CD8-positive, alpha-beta memory T cell (primary cell): ENCODE data around the gene SCN4B. TPM values are rescaled to one million over a fixed set of nuclear protein-coding genes. Genes with fewer than 3 reads are reported as not detected.
A peak's percentile ranks its signal among the peaks of the same experiment; 100 is the strongest.

Experiments used
- CTCF ChIA-PET: fragments of 350-600 bp; sonication (Branson Sonifier 250); formaldehyde crosslinking; loops from one replicate; lab custom pipeline; 2021; ENCODE audit warnings: antibody characterized with exemption; lab: Charles Lee
- POLR2A ChIA-PET: fragments of 350-600 bp; sonication (Branson Sonifier 250); formaldehyde crosslinking; loops from one replicate; lab custom pipeline; 2021; ENCODE audit warnings: antibody characterized with exemption; lab: Charles Lee
- DNase-seq, 5 donors: peaks; one replicate each; pipeline versions ENCODE4 v3.0.0 to v3.0.0-alpha.2; 2020 to 2022; ENCODE audit warnings: mixed read lengths in 1 of 5
- H3K27ac ChIP-seq: one replicate; pipeline ENCODE4 v1.7.0; 2013; ENCODE audit warnings: low read depth, mild to moderate bottlenecking, low read length, moderate library complexity
- H3K27me3 ChIP-seq: 2 replicates; pipeline ENCODE4 v1.7.0; 2013; ENCODE audit warnings: low read length, mild to moderate bottlenecking; ENCODE audit not compliant: insufficient read depth, poor library complexity, severe bottlenecking
- H3K36me3 ChIP-seq: 2 replicates; pipeline ENCODE4 v1.7.0; 2013; ENCODE audit warnings: mild to moderate bottlenecking, low read length, moderate library complexity; ENCODE audit not compliant: insufficient read depth
- H3K4me1 ChIP-seq: 2 replicates; pipeline ENCODE4 v1.7.0; 2013; ENCODE audit warnings: mild to moderate bottlenecking, low read length, moderate library complexity; ENCODE audit not compliant: insufficient read depth
- H3K4me3 ChIP-seq: 2 replicates; pipeline ENCODE4 v1.7.0; 2013; ENCODE audit warnings: mild to moderate bottlenecking, low read length
- H3K9me3 ChIP-seq: 2 replicates; pipeline ENCODE4 v1.7.0; 2013; ENCODE audit warnings: mild to moderate bottlenecking, low read length
- H3K27ac Mint-ChIP-seq, 8 donors: one replicate each; pipeline ENCODE4 v1.8.0; 2020 to 2021; ENCODE audit warnings: mixed read lengths in 8 of 8, mild to moderate bottlenecking in 6 of 8, inconsistent platforms in 3 of 8, moderate library complexity in 3 of 8
- H3K27me3 Mint-ChIP-seq, 2 donors: one replicate each; pipeline ENCODE4 v1.8.0; 2020 to 2021; ENCODE audit warnings: mixed read lengths in 2 of 2, mild to moderate bottlenecking in 1 of 2, moderate library complexity in 1 of 2
- H3K36me3 Mint-ChIP-seq, 3 donors: one replicate each; pipeline ENCODE4 v1.8.0; 2020 to 2021; ENCODE audit warnings: mixed read lengths in 3 of 3, inconsistent platforms in 1 of 3, mild to moderate bottlenecking in 1 of 3
- H3K4me1 Mint-ChIP-seq, 3 donors: one replicate each; pipeline ENCODE4 v1.8.0; 2020 to 2021; ENCODE audit warnings: mixed read lengths in 3 of 3, inconsistent platforms in 1 of 3, mild to moderate bottlenecking in 1 of 3
- H3K4me3 Mint-ChIP-seq, 7 donors: one replicate each; pipeline ENCODE4 v1.8.0; 2020 to 2021; ENCODE audit warnings: mixed read lengths in 7 of 7, mild to moderate bottlenecking in 6 of 7, moderate library complexity in 4 of 7, inconsistent platforms in 2 of 7
- H3K9me3 Mint-ChIP-seq, 5 donors: one replicate each; pipeline ENCODE4 v1.8.0; 2020 to 2022; ENCODE audit warnings: mixed read lengths in 5 of 5, mild to moderate bottlenecking in 3 of 5, moderate library complexity in 2 of 5, inconsistent platforms in 1 of 5
- polyA plus RNA-seq: library from polyadenylated mRNA; unstranded; fragments of 300-500 nt; fragmentation: Illumina TruSeq; gene quantifications from one replicate; pipeline ENCODE4 v1.2.3, GENCODE V29; 2021
- total RNA-seq, 2 experiments: library from RNA; stranded (reverse); gene quantifications; one replicate each; pipeline ENCODE4 v1.2.3, GENCODE V29; 2021

The SCN4B gene
- total and polyA plus RNA-seq, 3 experiments from 2014 or later: 0.26 to 0.33 TPM; not detected in 1

DNA sequence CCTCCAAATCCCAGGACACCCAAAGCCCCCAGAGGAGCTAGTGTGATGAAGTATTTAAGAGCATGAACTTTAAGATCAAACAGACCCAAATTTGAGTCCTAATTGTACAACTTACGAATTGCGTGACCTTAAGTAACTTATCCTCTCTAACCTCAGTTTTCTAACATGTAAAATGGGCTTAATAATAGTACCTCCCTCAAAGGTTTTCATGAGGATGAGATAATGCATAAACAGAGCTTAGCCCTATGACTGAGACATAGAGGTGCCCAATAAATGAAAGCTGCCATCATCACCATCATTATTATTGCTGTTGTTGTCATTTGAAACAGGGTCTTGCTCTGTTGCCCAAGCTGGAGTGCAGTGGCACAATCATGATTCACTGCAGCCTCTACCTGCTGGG, 14.6 kb upstream of the SCN4B start:
- H3K27me3 ChIP-seq: peaks cover 11% of the 10 kb centered on the region

DNA sequence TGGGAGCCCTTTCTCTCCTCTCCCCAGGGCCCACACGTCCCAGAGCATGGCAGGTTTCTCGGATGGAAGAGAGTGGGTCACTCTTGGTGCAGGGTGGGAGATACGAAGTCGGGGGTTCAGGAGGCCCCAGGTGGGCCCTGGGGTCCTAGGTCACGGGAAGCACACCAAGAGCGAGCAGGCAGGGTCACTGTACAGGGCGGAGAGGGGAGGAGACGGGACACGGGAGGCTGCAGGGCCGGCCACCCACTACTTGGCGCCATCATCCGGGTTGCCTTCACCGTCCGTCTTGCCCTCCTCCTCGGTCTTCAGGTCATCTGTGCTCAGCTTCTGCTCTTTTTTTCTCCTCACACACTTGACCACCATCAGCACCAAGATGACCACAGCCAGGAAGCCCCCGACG, 14.0 kb upstream of the SCN4B start:
- Histone ChIP-seq H3K4me3 (no peak overlapping the region), H3K27ac (no peak overlapping the region), H3K36me3 (no peaks in the 10 kb centered on the region), H3K9me3 (no peaks in the 10 kb centered on the region), H3K27me3 (peaks cover 16% of the 10 kb centered on the region), H3K4me1 (peaks cover 4% of the 10 kb centered on the region)
- POLR2A ChIA-PET: no interaction called here
- Mint-ChIP-seq H3K4me1 (peaks cover 0 to 2% (median under 1%) of the 10 kb centered on the region in 3 donors), H3K4me3 (no peak overlapping the region), H3K27ac (no peak overlapping the region), H3K36me3 (no peaks in the 10 kb centered on the region), H3K9me3 (no peaks in the 10 kb centered on the region), H3K27me3 (peaks cover 6 to 32% of the 10 kb centered on the region in 2 donors)
- CTCF ChIA-PET: no interaction called here
- DNase-seq: no peak

More for the DNA sequence above, 14.6 kb upstream of the SCN4B start:
- Histone ChIP-seq H3K27ac (no peak overlapping the region), H3K4me3 (no peak overlapping the region), H3K4me1 (peaks cover 8% of the 10 kb centered on the region), H3K9me3 (no peaks in the 10 kb centered on the region), H3K36me3 (no peaks in the 10 kb centered on the region)
- H3K4me3 Mint-ChIP-seq: no peak overlapping the region
- POLR2A ChIA-PET: no interaction called here
- H3K27ac Mint-ChIP-seq: no peak overlapping the region
- H3K36me3 Mint-ChIP-seq: no peaks in the 10 kb centered on the region
- CTCF ChIA-PET: no interaction called here
- H3K27me3 Mint-ChIP-seq: peaks cover 4 to 28% of the 10 kb centered on the region in 2 donors
- no peak for DNase-seq
- H3K4me1 Mint-ChIP-seq: peaks cover 0 to 4% (median 4%) of the 10 kb centered on the region in 3 donors
- no peaks in the 10 kb centered on the region for H3K9me3 Mint-ChIP-seq

DNA sequence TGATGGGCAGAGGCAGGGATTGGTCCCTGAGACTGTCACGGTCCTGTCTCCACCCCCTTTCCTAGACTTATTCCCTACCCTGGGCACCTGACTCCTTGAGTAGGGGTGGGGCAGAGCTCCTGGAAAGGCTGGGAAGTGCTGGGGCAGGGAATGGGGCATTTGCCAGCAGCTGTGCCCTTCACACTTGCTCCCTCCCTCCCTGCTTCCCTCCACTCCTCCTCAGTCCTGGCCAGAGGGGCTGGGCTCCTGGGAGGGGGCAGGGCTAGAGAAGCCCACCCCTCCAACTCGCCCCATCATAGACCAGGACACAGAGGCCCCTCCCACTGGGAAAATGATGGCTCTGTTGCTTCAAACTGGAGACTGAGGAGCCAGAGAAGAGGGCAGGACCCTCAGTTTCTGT, 12.3 kb upstream of the SCN4B start:
- H3K9me3 ChIP-seq: no peaks in the 10 kb centered on the region
- H3K27ac Mint-ChIP-seq: no peak overlapping the region
- peaks cover 15 to 32% of the 10 kb centered on the region in 2 donors for H3K27me3 Mint-ChIP-seq
- peaks cover 16% of the 10 kb centered on the region for H3K27me3 ChIP-seq
- DNase-seq: no peak
- H3K4me1 ChIP-seq: no peaks in the 10 kb centered on the region
- H3K4me3 Mint-ChIP-seq: no peak overlapping the region
- H3K9me3 Mint-ChIP-seq: no peaks in the 10 kb centered on the region
- H3K36me3 Mint-ChIP-seq: no peaks in the 10 kb centered on the region
- no peak overlapping the region for H3K27ac ChIP-seq
- ChIA-PET POLR2A (no interaction called here), CTCF (no interaction called here)
- no peak overlapping the region for H3K4me3 ChIP-seq
- H3K4me1 Mint-ChIP-seq: no peaks in the 10 kb centered on the region
- H3K36me3 ChIP-seq: no peaks in the 10 kb centered on the region

DNA sequence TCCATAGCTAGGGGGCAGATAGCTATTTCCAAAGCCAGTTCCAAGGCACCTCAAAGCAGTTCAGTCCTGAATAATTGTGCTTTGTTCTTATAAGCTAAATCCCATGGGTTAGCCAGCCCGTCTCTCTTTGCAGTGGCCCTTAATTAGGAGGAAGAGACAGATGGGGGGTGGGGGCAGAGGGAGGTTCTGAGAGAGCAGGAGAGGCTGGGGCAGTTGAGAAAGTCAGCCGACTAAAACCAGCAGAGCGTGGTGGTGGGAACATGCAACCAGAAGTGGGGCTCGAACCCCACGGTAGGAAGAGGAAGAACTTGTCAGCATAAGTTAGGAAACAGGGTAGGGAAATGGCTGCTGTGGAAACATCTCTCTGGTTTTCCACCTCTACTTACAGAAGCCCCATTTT, 10.9 kb upstream of the SCN4B start:
- H3K27me3 ChIP-seq: peaks cover 16% of the 10 kb centered on the region
- Mint-ChIP-seq H3K27me3 (peaks cover 17 to 40% of the 10 kb centered on the region in 2 donors), H3K27ac (peak overlapping the region in 1 of 8 donors; percentile 54), H3K36me3 (no peaks in the 10 kb centered on the region), H3K4me3 (no peak overlapping the region), H3K4me1 (no peaks in the 10 kb centered on the region), H3K9me3 (no peaks in the 10 kb centered on the region)
- H3K4me1 ChIP-seq: no peaks in the 10 kb centered on the region
- no peak overlapping the region for H3K4me3 ChIP-seq
- no peaks in the 10 kb centered on the region for H3K36me3 ChIP-seq
- CTCF ChIA-PET: interaction anchor here (1.3 kb wide), 1 partner anchor 8 kb away, joined by 4 read pairs; no protein-coding TSS in a partner anchor
- DNase-seq: no peak
- POLR2A ChIA-PET: no interaction called here
- no peaks in the 10 kb centered on the region for H3K9me3 ChIP-seq
- no peak overlapping the region for H3K27ac ChIP-seq

DNA sequence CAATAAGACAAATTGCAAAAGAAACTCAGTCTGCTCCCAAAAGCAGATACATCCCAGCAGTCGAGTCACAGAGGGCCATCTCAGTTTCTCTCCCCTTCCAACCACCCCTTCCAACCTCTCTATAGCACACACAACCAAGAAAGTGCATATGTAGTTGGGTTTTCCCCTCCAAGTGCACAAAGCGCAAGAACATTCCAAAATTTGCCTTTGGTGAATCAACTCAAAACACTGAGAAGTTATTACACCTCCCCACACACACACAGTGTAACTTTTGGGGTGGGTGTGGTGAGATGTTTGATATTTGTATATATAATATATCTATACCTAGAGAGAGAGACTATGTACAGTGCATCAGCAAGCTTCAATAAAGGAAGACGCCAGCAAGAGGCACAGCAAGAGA, 10.2 kb upstream of the SCN4B start:
- H3K27me3 Mint-ChIP-seq: peaks cover 24 to 47% of the 10 kb centered on the region in 2 donors
- no peak overlapping the region for H3K4me3 Mint-ChIP-seq
- H3K4me1 Mint-ChIP-seq: no peaks in the 10 kb centered on the region
- Histone ChIP-seq H3K27ac (no peak overlapping the region), H3K4me1 (no peaks in the 10 kb centered on the region), H3K36me3 (no peaks in the 10 kb centered on the region), H3K27me3 (peaks cover 16% of the 10 kb centered on the region), H3K4me3 (no peak overlapping the region), H3K9me3 (no peaks in the 10 kb centered on the region)
- peak overlapping the region in 1 of 8 donors; percentile 4 for H3K27ac Mint-ChIP-seq
- no peak for DNase-seq
- H3K36me3 Mint-ChIP-seq: no peaks in the 10 kb centered on the region
- ChIA-PET CTCF (interaction anchor here (1.3 kb wide), 1 partner anchor 9 kb away, joined by 4 read pairs; no protein-coding TSS in a partner anchor), POLR2A (no interaction called here)
- H3K9me3 Mint-ChIP-seq: no peaks in the 10 kb centered on the region

DNA sequence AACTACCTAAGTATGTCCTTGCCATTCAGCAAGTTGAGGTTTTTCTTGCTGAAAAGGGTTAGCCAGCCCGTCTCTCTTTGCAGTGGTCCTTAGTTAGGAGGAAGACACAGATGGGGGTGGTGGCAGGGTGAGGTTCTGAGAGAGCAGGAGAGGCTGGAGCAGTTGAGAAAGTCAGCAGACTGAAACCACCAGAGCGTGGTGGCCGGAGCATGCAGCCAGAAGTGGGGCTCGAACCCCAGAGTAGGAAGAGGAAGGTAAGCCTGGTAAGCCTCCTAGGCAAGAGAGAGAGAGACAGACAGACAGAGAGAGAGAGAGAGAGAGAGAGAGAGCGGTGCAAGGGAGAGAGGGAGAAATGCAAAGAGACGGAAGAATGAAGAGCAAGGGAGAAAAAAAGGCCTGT, 9.2 kb upstream of the SCN4B start:
- H3K27ac Mint-ChIP-seq: no peak overlapping the region
- peaks cover 4 to 5% (median 4%) of the 10 kb centered on the region in 3 donors for H3K4me1 Mint-ChIP-seq
- POLR2A ChIA-PET: no interaction called here
- H3K27me3 ChIP-seq: peaks cover 26% of the 10 kb centered on the region
- H3K4me3 ChIP-seq: no peak overlapping the region
- no peaks in the 10 kb centered on the region for H3K9me3 Mint-ChIP-seq
- no peaks in the 10 kb centered on the region for H3K36me3 Mint-ChIP-seq
- no peaks in the 10 kb centered on the region for H3K9me3 ChIP-seq
- DNase-seq: no peak
- H3K4me1 ChIP-seq: peaks cover 3% of the 10 kb centered on the region
- CTCF ChIA-PET: no interaction called here
- no peak overlapping the region for H3K4me3 Mint-ChIP-seq
- H3K27ac ChIP-seq: no peak overlapping the region
- H3K27me3 Mint-ChIP-seq: peaks cover 32 to 51% of the 10 kb centered on the region in 2 donors
- H3K36me3 ChIP-seq: no peaks in the 10 kb centered on the region

DNA sequence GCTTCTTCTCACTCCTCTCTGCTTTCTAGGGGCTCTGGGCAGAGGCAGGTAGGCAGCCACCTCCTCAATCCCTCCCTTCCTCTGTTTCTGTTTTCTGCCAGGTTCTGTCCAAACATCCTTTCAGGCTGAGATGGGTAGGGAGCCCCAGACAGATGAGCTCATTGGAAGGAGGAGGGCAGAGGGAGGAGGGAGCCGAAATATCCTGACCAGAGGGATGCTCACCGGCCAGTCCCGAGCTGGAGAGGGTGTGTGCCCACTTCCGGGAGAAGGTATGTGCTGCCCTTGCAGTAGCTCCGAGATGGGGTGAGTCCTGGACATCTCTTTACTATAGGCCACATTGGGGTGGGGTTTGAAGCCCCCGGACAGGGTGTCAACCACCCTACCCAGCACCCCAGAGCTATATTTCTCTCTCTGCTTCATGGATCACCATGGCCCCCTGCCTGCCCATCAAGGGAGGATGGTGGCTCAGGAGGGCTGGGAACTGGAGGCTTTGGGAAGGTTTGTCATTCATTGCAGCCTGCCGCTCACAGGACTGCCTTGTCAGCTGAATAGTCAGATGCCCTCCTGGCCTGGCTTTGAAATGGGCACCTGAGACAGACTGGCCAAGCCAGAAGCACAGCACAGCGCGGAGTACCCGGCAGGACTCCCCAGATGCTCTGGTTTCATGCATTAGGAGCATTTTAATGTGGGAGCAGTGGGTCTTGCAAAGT, 4.7 kb upstream of the SCN4B start:
- Mint-ChIP-seq H3K4me3 (peak overlapping the region in 1 of 7 donors; percentile 81), H3K9me3 (no peaks in the 10 kb centered on the region), H3K27ac (no peak overlapping the region), H3K36me3 (no peaks in the 10 kb centered on the region), H3K27me3 (peaks cover 65 to 80% of the 10 kb centered on the region in 2 donors), H3K4me1 (peaks cover 11 to 20% (median 15%) of the 10 kb centered on the region in 3 donors)
- Histone ChIP-seq H3K4me3 (no peak overlapping the region), H3K4me1 (peaks cover 7% of the 10 kb centered on the region), H3K27me3 (peaks cover 52% of the 10 kb centered on the region), H3K9me3 (no peaks in the 10 kb centered on the region), H3K27ac (no peak overlapping the region), H3K36me3 (no peaks in the 10 kb centered on the region)
- CTCF ChIA-PET: interaction anchor here (1.3 to 3.4 kb wide), 2 partner anchors 9 to 14 kb away, joined by 3 to 23 read pairs; no protein-coding TSS in a partner anchor
- POLR2A ChIA-PET: no interaction called here
- DNase-seq: no peak

DNA sequence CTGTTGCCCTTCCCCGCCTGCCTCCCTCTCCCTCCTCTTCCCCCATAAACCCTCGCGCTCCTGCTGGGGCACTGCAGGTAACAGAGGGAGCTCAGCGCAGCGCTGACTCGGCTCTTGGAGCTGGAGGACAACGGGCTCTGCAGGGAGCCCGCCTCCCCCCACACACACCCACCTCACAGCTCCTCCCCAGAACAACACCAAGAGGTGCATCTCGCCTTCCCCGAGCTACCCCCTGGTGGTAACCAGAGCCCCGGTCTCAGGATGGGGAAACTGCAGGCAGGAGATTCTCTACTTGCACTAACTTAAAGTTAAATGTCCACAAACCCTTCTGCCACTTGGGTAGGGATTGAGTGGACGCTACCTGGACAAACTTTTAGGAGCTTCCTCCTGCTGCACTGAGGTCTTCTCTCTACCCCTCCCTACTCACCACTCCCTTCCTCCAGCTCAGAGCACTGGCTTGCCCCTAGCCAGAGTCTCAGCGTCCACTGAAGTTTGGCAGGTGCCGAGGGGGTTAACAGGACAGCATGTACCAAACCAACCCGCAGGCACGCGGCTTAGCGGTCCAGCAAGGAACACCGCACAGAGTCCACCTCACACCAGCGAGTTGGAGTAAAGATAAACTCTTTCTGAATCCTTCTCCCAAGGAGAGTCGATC, 4.0 kb upstream of the SCN4B start:
- no peaks in the 10 kb centered on the region for H3K9me3 ChIP-seq
- H3K27me3 ChIP-seq: peaks cover 53% of the 10 kb centered on the region
- Mint-ChIP-seq H3K27ac (peak overlapping the region in 2 of 8 donors; percentile 34 to 79), H3K4me1 (peaks cover 11 to 24% (median 15%) of the 10 kb centered on the region in 3 donors), H3K9me3 (no peaks in the 10 kb centered on the region), H3K36me3 (no peaks in the 10 kb centered on the region), H3K4me3 (peak overlapping the region in 2 of 7 donors; percentile 15 to 37), H3K27me3 (peaks cover 64 to 78% of the 10 kb centered on the region in 2 donors)
- no peaks in the 10 kb centered on the region for H3K36me3 ChIP-seq
- H3K4me1 ChIP-seq: peaks cover 7% of the 10 kb centered on the region
- CTCF ChIA-PET: interaction anchor here (0.8 to 3.4 kb wide), 3 partner anchors 9 to 139 kb away, joined by 3 to 23 read pairs (median 5); no protein-coding TSS in a partner anchor
- peak in 4 of 5 donors; percentile 12 to 66 (median 20) for DNase-seq
- H3K4me3 ChIP-seq: no peak overlapping the region
- no peak overlapping the region for H3K27ac ChIP-seq
- POLR2A ChIA-PET: interaction anchor here (0.5 kb wide), 1 partner anchor 1006 kb away, joined by 4 read pairs; no protein-coding TSS in a partner anchor
